ENCODE measurements around the gene CYP4F3.

DNA sequence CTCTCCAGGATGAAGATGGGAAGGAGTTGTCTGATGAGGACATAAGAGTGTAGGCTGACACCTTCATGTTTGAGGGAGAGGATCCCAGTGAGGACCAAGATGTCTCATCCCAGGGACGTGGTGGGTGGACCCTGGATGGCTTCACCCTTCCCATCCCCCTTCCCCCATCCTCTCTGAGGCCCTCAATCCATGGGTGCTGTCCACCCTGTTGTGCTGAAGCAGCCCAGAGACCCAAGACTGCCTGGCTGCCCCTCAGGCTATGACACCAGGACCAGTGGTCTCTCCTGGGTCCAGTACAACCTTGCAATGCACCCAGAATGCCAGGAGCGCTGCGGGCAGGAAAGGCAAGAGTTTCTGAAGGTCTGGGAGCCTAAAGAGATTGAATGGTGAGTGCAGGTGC is 28.7 kb downstream of the CYP4F3 start:
- TF ChIP-seq CTCF (IDR thresholded peaks at IDR 0.05), result no peak
- TF ChIP-seq EP300 (IDR thresholded peaks at IDR 0.05), result no peak
- TF ChIP-seq POLR2A (IDR thresholded peaks at IDR 0.05), result no peak
- TF ChIP-seq POLR2AphosphoS5 (IDR thresholded peaks at IDR 0.05), result no peak

Data from gastroesophageal sphincter (tissue), 3 donors.